Endodermal cell (in vitro differentiated cells): ENCODE results near the gene MXD3. TPM values are rescaled to one million over a fixed set of nuclear protein-coding genes. Genes with fewer than 3 reads are reported as not detected.
"Not testable (repeated sequence)": the region's sequence is repeated elsewhere in the genome, so short reads cannot be mapped to it uniquely, and the experiment has no call there.

Experiments used
- DNase-seq: peaks from one replicate; pipeline ENCODE4 v3.0.0-alpha.2; 2017
- H3K27ac ChIP-seq: 2 replicates; pipeline ENCODE4 v1.5.1; 2013; ENCODE audit warnings: mild to moderate bottlenecking, low read depth, low read length, moderate library complexity
- H3K27me3 ChIP-seq: 2 replicates; pipeline ENCODE4 v1.6.1; 2013; ENCODE audit warnings: mild to moderate bottlenecking, low read length, moderate library complexity; ENCODE audit not compliant: insufficient read depth, control insufficient read depth, poor library complexity, severe bottlenecking
- H3K36me3 ChIP-seq: 2 replicates; pipeline ENCODE4 v1.7.0; 2013; ENCODE audit warnings: mild to moderate bottlenecking, low read length, moderate library complexity; ENCODE audit not compliant: control insufficient read depth, insufficient read depth
- H3K4me1 ChIP-seq: one replicate; pipeline ENCODE4 v1.7.0; 2013; ENCODE audit warnings: low read length; ENCODE audit not compliant: control insufficient read depth, insufficient read depth
- H3K4me3 ChIP-seq: 2 replicates; pipeline ENCODE4 v1.5.1; 2013; ENCODE audit warnings: mild to moderate bottlenecking, low read length, moderate library complexity
- H3K9ac ChIP-seq: 2 replicates; pipeline ENCODE4 v1.6.1; 2013; ENCODE audit warnings: mild to moderate bottlenecking, low read length, moderate library complexity; ENCODE audit not compliant: poor library complexity, severe bottlenecking; ENCODE audit errors: extremely low read depth
- H3K9me3 ChIP-seq: 2 replicates; pipeline ENCODE4 v1.6.1; 2013; ENCODE audit warnings: mild to moderate bottlenecking, low read length, moderate library complexity; ENCODE audit not compliant: control insufficient read depth
- H3K27ac Mint-ChIP-seq: 2 replicates; pipeline ENCODE4 v1.8.0; 2020; ENCODE audit warnings: mixed read lengths
- H3K27me3 Mint-ChIP-seq: 2 replicates; pipeline ENCODE4 v1.8.0; 2021; ENCODE audit warnings: mild to moderate bottlenecking, mixed read lengths; ENCODE audit not compliant: insufficient read depth
- H3K36me3 Mint-ChIP-seq: 2 replicates; pipeline ENCODE4 v1.8.0; 2020; ENCODE audit warnings: low read depth, mixed read lengths
- H3K4me1 Mint-ChIP-seq: 2 replicates; pipeline ENCODE4 v1.8.0; 2020; ENCODE audit warnings: mixed read lengths
- H3K4me3 Mint-ChIP-seq: 2 replicates; pipeline ENCODE4 v1.8.0; 2020; ENCODE audit warnings: mild to moderate bottlenecking, moderate library complexity, mixed read lengths
- H3K9me3 Mint-ChIP-seq: 2 replicates; pipeline ENCODE4 v1.8.0; 2020; ENCODE audit warnings: mild to moderate bottlenecking, mixed read lengths
- WGBS, 2 experiments: methylation state at CpG; one replicate each; pipeline versions ENCODE4 v1.1.5 to v1.1.7; 2013; ENCODE audit warnings: missing lambda C conversion rate in 2 of 2, mixed read lengths in 1 of 2; ENCODE audit not compliant: insufficient coverage in 1 of 2, insufficient read length in 1 of 2; 5-methylcytosine and 5-hydroxymethylcytosine counted together
- total RNA-seq, 2 donors: library from RNA; stranded (reverse); fragmentation: NEBNext Ultra II Directional in 1 of 2; extraction: Animal tissue kit (Norgen Biotek cat#: 25700) in 1 of 2; gene quantifications; 2 replicates in 1 of 2; 3 replicates in 1 of 2; pipeline ENCODE4 v1.2.1, GENCODE V29; 2021
- TF ChIP-seq, protein P1 (sequence below): fragments of 200-600 bp; sonication (generic); conservative IDR thresholded peaks from 2 replicates; pipeline ENCODE4 v1.5.0; 2021; ENCODE audit warnings: antibody characterized with exemption, mild to moderate bottlenecking

The MXD3 gene
- total RNA-seq, 2 donors from 2014 or later = 14.2 to 20.4 TPM

DNA sequence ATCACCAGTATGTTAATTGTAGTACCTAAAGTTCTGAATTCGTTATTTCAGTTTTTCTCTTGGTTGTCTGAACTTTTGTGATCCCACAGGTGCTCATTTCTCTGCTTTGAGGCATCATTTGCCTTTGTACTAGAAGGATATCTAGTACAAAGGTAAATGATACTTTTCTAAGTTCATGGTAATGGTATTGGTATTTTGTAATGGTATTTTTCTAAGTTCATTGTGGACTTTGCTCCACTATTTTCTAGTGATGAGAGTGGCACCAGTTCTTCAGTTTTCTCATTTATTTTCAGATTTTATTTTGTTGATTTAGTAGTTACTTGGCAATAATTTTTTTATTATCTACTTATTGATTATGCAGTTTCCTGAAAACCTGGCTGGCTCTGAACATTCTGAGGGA, 50.2 kb downstream of the MXD3 start:
- WGBS, 2 experiments = 96% methylated on average over 1 of the region's 1 CpG; no CpG with 5 or more reads in 1 of the 2 experiments
- H3K27ac Mint-ChIP-seq = peak overlapping the region; percentile 14
- Histone ChIP-seq H3K36me3 (peaks cover 95% of the 10 kb centered on the region), H3K27me3 (no peaks in the 10 kb centered on the region), H3K9me3 (no peaks in the 10 kb centered on the region), H3K9ac (no peak overlapping the region), H3K4me3 (no peak overlapping the region), H3K27ac (no peak overlapping the region), H3K4me1 (no peaks in the 10 kb centered on the region)
- H3K27me3 Mint-ChIP-seq = no peaks in the 10 kb centered on the region
- TF ChIP-seq, protein P1, sequence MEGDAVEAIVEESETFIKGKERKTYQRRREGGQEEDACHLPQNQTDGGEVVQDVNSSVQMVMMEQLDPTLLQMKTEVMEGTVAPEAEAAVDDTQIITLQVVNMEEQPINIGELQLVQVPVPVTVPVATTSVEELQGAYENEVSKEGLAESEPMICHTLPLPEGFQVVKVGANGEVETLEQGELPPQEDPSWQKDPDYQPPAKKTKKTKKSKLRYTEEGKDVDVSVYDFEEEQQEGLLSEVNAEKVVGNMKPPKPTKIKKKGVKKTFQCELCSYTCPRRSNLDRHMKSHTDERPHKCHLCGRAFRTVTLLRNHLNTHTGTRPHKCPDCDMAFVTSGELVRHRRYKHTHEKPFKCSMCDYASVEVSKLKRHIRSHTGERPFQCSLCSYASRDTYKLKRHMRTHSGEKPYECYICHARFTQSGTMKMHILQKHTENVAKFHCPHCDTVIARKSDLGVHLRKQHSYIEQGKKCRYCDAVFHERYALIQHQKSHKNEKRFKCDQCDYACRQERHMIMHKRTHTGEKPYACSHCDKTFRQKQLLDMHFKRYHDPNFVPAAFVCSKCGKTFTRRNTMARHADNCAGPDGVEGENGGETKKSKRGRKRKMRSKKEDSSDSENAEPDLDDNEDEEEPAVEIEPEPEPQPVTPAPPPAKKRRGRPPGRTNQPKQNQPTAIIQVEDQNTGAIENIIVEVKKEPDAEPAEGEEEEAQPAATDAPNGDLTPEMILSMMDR = no peak
- no peaks in the 10 kb centered on the region for H3K4me1 Mint-ChIP-seq
- DNase-seq = no peak
- H3K9me3 Mint-ChIP-seq = no peaks in the 10 kb centered on the region
- H3K36me3 Mint-ChIP-seq = peaks cover 87% of the 10 kb centered on the region
- no peak overlapping the region for H3K4me3 Mint-ChIP-seq

- H3K4me1 Mint-ChIP-seq = no peaks in the 10 kb centered on the region
- no peak overlapping the region for H3K27ac Mint-ChIP-seq
- Histone ChIP-seq H3K4me3 (no peak overlapping the region), H3K9me3 (no peaks in the 10 kb centered on the region), H3K27me3 (no peaks in the 10 kb centered on the region), H3K4me1 (no peaks in the 10 kb centered on the region), H3K36me3 (peaks cover 95% of the 10 kb centered on the region), H3K9ac (no peak overlapping the region), H3K27ac (no peak overlapping the region)
- 98 to 100% methylated on average over 2 to 5 of the region's 7 CpGs for WGBS, 2 experiments
- H3K4me3 Mint-ChIP-seq = no peak overlapping the region
- TF ChIP-seq, protein P1 = no peak
- no peaks in the 10 kb centered on the region for H3K9me3 Mint-ChIP-seq
- DNase-seq = no peak
- no peaks in the 10 kb centered on the region for H3K27me3 Mint-ChIP-seq
- peaks cover 85% of the 10 kb centered on the region for H3K36me3 Mint-ChIP-seq
Measured at GRCh38 chr5:177260961-177261360, 50.7 kb downstream of the MXD3 start.

- H3K9me3 ChIP-seq, H3K9ac ChIP-seq, H3K4me3 Mint-ChIP-seq, H3K27ac ChIP-seq, H3K27ac Mint-ChIP-seq, H3K27me3 ChIP-seq, H3K9me3 Mint-ChIP-seq, DNase-seq, H3K4me1 ChIP-seq, H3K27me3 Mint-ChIP-seq, H3K4me1 Mint-ChIP-seq, H3K4me3 ChIP-seq: not testable (repeated sequence)
- WGBS, 2 experiments = 94 to 96% methylated on average over 7 of the region's 7 CpGs
- peaks cover 94% of the 10 kb centered on the region for H3K36me3 ChIP-seq
- H3K36me3 Mint-ChIP-seq = peaks cover 83% of the 10 kb centered on the region
Measured at GRCh38 chr5:177258711-177259110, 53.0 kb downstream of the MXD3 start.

Other genes starting within 250 kb of the MXD3 start
- gene FGFR4, start 225.0 kb downstream of the MXD3 start, total RNA-seq = 100 to 1,000 TPM; 123 to 131 TPM
- 100 to 1,000 TPM; 150 to 190 TPM for gene NSD1, start 178.1 kb downstream of the MXD3 start, total RNA-seq
- 10 to 100 TPM; 13.8 to 25.1 TPM for gene RAB24, start 8.2 kb downstream of the MXD3 start, total RNA-seq
- gene PRELID1, start 8.1 kb downstream of the MXD3 start, total RNA-seq = 100 to 1,000 TPM; 157 to 165 TPM
- 100 to 1,000 TPM; 119 to 128 TPM for gene LMAN2, start 39.8 kb upstream of the MXD3 start, total RNA-seq
- 10 to 100 TPM; 14.2 to 21.9 TPM for gene RGS14, start 46.0 kb upstream of the MXD3 start, total RNA-seq
- gene SLC34A1, start 72.5 kb upstream of the MXD3 start, total RNA-seq = not detected
- not detected for gene PFN3, start 88.8 kb upstream of the MXD3 start, total RNA-seq
- 1 to 10 TPM in 1 of 2 donors, under 1 TPM in 1; 0.95 to 2.9 TPM for gene F12, start 97.7 kb upstream of the MXD3 start, total RNA-seq
- gene GRK6, start 114.8 kb upstream of the MXD3 start, total RNA-seq = 10 to 100 TPM; 51.6 to 66.8 TPM
- 1 to 10 TPM; 4.7 to 8.0 TPM for gene PRR7, start 134.9 kb upstream of the MXD3 start, total RNA-seq
- gene DBN1, start 161.7 kb upstream of the MXD3 start, total RNA-seq = 100 to 1,000 TPM; 322 to 383 TPM
- 100 to 1,000 TPM; 196 to 241 TPM for gene PDLIM7, start 185.7 kb upstream of the MXD3 start, total RNA-seq
- gene DOK3, start 197.9 kb upstream of the MXD3 start, total RNA-seq = 1 to 10 TPM; 2.1 to 7.7 TPM
- gene DDX41, start 205.1 kb upstream of the MXD3 start, total RNA-seq = 100 to 1,000 TPM; 115 TPM
- 100 to 1,000 TPM; 112 to 115 TPM for gene FAM193B, start 242.7 kb upstream of the MXD3 start, total RNA-seq